Stimulated activated naive CD8-positive, alpha-beta T cell treated with anti-CD3 and anti-CD28 coated beads, Interleukin-15, Interleukin-2, amounts not matched to agents 100 U/mL and 50 U/mL, for 24 hours (primary cell): ENCODE results near the gene RUBCN.
A peak's percentile ranks its signal among the peaks of the same experiment; 100 is the strongest.
"Not testable (repeated sequence)": the region's sequence is repeated elsewhere in the genome, so short reads cannot be mapped to it uniquely, and the experiment has no call there.

Source experiments
- ATAC-seq: fragments of 150-1000 bp; cut with Tn5 transposase; one replicate; pipeline ENCODE4 v1.10.0; 2021
- DNase-seq: peaks from one replicate; pipeline ENCODE4 v3.0.0; 2021

RUBCN gene

GRCh38 chr3:197658706-197659105 lies 78.0 kb downstream of the RUBCN start:
- DNase-seq, ATAC-seq: not testable (repeated sequence)

GRCh38 chr3:197657541-197658292 lies 79.0 kb downstream of the RUBCN start:
- DNase-seq, ATAC-seq: not testable (repeated sequence)

DNA sequence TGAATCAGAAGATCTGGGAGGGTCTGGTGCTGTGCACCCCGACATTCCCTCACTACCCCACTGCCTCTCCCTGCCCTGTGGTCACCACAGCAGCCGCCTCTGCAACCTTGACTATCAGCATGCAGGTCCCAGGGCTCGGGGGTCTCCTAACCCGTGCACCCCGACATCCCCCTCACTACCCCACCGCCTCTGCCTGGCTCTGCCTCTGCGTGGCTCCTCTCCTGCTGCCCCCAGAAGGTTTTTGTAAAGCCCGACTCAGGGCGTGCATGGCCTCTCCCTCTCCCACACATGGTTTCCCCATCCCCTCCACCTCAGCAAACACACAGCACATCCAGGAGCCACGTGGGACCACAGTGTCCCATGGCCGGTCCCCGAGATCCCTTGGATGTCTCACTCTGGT lies 79.7 kb downstream of the RUBCN start:
- DNase-seq, result not testable (repeated sequence)

GRCh38 chr3:197656129-197656528 lies 80.6 kb downstream of the RUBCN start:
- DNase-seq, ATAC-seq: not testable (repeated sequence)

More for the DNA sequence above, 79.7 kb downstream of the RUBCN start:
- not testable (repeated sequence) for ATAC-seq

DNA sequence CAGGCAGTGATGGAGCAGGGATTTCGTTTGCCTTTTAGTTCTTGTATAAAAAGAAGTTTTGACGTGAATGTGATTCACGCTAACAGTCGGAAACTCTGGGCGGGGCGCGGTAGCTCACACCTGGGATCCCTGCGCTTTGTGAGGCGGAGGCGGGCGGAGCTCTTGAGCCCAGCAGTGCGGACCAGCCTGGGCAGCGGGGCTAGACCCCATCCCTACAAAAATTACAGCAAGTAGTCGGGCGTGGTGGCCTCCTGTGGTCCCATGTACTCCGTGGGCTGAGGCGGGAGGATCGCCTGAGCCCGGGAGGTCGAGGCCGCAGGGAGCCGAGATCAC lies 81.7 kb downstream of the RUBCN start:
- not testable (repeated sequence) for DNase-seq, ATAC-seq

DNA sequence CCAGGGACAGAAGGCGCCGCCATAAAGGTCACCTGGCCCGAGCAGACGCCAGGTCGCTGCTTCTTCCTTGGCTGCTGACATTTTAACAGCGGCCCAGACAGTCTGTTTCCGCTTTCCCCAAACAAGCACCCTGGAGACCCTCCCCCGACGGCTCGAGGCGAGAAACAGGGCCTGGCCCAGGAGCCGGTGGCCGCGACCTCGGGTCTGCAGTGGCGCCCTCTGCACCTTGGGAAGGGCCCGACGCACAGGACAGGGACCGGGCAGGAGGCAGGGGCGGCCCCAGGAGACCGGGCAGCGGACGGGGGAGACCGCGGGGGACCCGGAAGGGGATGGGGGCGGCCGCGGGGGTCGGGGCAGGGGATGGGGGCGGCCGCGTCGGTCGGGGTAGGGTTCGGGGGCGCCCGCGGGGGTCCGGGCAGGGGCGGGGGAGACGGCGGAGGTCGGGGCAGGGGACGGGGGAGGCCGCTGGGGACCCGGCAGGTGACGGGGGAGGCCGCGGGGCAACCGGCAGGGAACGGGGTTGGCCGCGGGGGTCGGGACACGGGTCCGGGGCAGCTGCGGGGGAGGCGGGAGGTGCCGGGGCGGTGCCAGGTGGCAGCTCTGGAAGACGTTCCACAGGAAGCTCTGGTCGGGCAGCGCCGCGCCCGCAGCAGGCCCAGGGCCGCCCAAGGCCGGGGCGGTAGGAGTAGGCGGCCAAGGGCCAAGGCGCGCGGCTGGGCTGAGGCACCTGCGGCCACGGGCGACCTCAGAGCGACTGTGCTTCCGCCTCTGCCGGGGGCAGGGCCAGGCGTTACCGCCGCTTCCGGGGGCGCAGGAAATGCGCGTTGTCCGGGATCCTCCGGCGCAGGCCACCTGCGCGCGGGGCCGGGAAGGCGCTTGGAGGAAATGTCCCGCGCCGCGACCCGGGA lies 82.4 kb downstream of the RUBCN start:
- ATAC-seq (peak; percentile 91), DNase-seq (peak; percentile 58)

DNA sequence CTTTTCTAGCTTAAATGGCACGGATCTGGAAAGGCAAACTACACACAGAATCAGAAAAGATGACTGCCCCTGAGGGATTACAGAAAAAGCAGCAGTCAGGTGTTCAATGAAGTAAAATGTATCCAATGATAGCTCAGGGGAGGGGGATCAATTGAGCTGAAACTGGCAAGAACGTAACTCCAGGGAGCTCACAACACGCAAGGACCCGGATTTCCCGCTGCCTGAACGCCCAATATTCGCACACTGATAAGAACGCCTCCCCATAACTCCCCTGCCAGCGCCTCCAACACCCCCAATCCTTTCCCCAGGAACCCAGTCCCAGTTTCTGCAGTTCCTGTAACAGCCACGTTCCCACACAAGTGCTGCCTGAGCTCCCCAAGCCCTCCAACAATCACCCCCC lies 83.8 kb downstream of the RUBCN start:
- not testable (repeated sequence) for DNase-seq, ATAC-seq

- DNase-seq, result not testable (repeated sequence)
Observed at GRCh38 chr3:197647649-197648048, 89.1 kb downstream of the RUBCN start.

DNA sequence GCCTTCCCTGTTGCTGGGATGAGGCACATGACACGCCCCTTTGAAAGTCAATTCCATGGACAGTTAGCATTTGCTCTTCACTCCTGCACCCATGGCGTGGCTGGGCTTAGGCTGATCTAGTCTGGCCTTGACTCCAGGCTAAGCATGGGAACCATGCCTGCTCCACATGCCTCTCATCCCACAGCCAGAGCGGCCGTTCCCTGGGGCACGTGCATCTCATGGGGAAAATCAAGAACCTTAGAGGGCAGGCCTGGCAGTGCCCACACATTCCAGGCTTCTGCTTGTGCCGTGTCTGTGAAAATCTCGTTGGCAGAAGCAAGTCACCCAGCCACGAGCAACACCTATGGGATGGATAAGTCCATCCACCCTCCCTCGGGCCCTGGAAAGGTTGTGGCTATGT lies 89.5 kb downstream of the RUBCN start:
- not testable (repeated sequence) for ATAC-seq, DNase-seq

More at GRCh38 chr3:197647649-197648048, 89.1 kb downstream of the RUBCN start:
- ATAC-seq, result not testable (repeated sequence)

DNA sequence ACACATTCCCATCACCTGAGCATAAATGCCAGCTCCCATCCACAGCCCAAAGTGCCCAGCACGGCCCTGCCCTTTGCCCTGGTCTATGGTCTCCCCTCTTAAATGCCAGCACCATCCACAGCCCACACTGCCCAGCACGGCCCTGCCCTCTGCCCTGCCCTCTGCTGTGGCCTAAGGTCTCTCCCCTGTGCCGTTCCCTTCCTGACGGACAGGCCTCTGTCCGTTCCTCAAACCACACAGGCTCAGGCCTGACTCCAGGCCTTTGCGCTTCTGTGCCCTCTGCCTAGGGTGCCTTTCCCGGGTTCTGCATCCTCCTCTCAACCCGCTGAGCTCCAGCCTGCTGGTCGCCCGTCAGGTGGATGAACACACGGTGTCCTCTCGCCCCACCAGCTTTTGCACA lies 90.4 kb downstream of the RUBCN start:
- not testable (repeated sequence) for DNase-seq, ATAC-seq

DNA sequence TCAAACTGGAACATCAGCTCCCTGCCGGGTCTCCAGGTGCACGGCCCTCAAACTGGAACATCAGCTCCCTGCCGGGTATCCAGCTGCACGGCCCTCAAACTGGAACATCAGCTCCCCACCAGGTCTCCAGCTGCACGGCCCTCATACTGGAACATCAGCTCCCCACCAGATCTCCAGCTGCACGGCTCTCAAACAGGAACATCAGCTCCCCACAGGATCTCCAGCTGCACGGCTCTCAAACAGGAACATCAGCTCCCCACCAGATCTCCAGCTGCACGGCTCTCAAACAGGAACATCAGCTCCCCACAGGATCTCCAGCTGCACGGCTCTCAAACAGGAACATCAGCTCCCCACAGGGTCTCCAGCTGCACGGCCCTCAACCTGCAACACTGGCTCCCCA lies 99.1 kb downstream of the RUBCN start:
- not testable (repeated sequence) for DNase-seq, ATAC-seq

GRCh38 chr3:197631989-197632388 lies 104.7 kb downstream of the RUBCN start:
- not testable (repeated sequence) for DNase-seq, ATAC-seq

GRCh38 chr3:197630766-197631165 lies 105.9 kb downstream of the RUBCN start:
- not testable (repeated sequence) for ATAC-seq

DNA sequence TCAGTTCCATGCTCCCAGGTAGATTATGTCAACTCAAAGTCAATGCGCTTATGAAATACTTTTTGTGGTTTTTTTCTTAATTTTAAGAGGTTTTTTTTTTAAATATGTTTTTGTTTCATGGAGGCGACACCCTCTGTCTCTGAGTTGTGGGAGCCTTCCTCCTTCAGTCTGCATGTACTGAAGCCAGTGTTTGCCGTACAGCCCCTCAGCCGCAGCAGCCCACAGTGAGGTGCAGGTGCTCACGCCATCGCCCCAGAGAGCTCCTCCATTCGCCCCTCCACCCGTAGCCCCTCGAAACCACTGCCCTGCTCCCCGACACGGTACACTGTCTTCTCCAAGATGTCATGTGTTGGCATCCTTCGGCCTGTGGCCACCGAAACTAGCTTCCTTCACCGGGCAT lies 107.4 kb downstream of the RUBCN start:
- not testable (repeated sequence) for ATAC-seq, DNase-seq

More at GRCh38 chr3:197630766-197631165, 105.9 kb downstream of the RUBCN start:
- DNase-seq, result not testable (repeated sequence)

- DNase-seq, result peak; percentile 95
- peak; percentile 87 for ATAC-seq
Observed at GRCh38 chr3:197627772-197628523, 108.8 kb downstream of the RUBCN start.

DNA sequence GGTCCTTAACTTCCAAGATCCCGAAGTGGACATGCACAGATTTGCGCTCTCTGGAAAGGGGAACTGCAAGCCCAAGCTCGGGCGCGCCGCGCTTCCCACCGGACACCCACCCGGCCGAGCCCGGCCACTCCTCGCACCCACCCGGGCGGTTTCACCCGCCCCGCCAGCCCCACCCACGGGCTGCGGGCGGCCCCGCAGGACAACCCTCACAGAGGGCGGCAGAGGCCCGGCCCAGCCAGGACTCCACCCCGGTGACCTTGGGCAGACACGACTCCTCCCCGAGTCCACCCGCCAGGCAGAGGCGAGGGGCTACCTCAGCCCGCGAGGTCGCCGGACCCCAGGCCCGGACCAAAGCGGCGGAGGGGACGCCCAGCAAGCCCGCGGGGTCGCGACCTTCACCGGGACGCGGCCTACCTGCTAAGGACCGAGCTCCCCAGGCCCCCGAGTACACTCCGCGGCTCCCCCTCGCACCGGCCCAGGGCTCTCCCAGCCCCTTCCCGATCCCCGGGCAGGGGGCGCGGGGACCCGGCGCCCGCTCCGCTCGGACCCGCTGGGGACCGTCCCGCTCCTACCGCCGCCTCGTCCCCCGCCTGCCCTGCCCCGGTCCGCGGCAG lies 109.4 kb downstream of the RUBCN start:
- DNase-seq, result not testable (repeated sequence)
- ATAC-seq, result peak; percentile 44

- not testable (repeated sequence) for DNase-seq, ATAC-seq
Observed at GRCh38 chr3:197626404-197627157, 110.1 kb downstream of the RUBCN start.

DNA sequence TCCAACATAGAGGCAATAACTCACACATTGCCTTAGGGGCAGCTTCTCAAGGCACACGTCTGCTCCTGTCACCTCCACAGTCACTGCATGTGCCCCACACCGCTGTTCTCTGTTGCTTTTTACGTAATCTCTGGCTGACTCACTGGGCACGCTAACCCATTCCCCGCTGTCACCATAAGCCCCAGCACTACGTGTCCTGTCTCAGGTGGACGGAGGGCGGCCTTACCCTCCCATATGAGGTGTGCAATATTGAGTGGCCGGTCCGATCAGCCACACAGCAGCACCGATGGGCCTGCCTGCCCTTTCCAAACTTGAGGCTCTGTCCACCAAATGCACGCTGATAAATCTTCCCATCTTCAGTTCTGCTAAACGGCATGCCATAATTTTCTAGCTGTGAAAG lies 115.2 kb downstream of the RUBCN start:
- not testable (repeated sequence) for DNase-seq, ATAC-seq
